SU-DHL-6 (cell line): ENCODE data around the gene TMEM231.
"Not testable (repeated sequence)": the region's sequence is repeated elsewhere in the genome, so short reads cannot be mapped to it uniquely, and the experiment has no call there.

Source experiments
- H2AFZ ChIP-seq: fragments of 200-600 bp; sonication (generic); 2 replicates; pipeline ENCODE4 v1.6.1; 2014; ENCODE audit warnings: low read depth, mild to moderate bottlenecking, moderate library complexity, mixed read lengths, antibody characterized with exemption, low read length; ENCODE audit not compliant: severe bottlenecking
- H3F3A ChIP-seq: fragments of 200-600 bp; shearing (Covaris generic); 2 replicates; pipeline ENCODE4 v1.6.0; 2016; ENCODE audit warnings: antibody characterized with exemption, mild to moderate bottlenecking; ENCODE audit not compliant: insufficient read depth
- H3K27ac ChIP-seq: fragments of 200-600 bp; sonication (generic); 2 replicates; pipeline ENCODE4 v1.5.1; 2016; ENCODE audit warnings: low read depth, mild to moderate bottlenecking, low read length, moderate library complexity, mixed read lengths
- H3K27me3 ChIP-seq: fragments of 200-600 bp; sonication (generic), shearing (Covaris generic); 2 replicates; pipeline ENCODE4 v1.6.0; 2014; ENCODE audit warnings: mild to moderate bottlenecking, low read length
- H3K36me3 ChIP-seq: fragments of 200-600 bp; sonication (generic); 2 replicates; pipeline ENCODE4 v1.6.1; 2014; ENCODE audit warnings: mild to moderate bottlenecking, low read length, mixed read lengths
- H3K4me2 ChIP-seq: fragments of 300-600, 200-600 bp; shearing (Covaris generic), sonication (generic); 2 replicates; pipeline ENCODE4 v1.6.0; 2014; ENCODE audit warnings: low read length, low read depth, mild to moderate bottlenecking; ENCODE audit not compliant: poor library complexity, severe bottlenecking
- H3K4me3 ChIP-seq: fragments of 200-600 bp; sonication (generic); 2 replicates; pipeline ENCODE4 v1.5.1; 2014; ENCODE audit warnings: antibody characterized with exemption, low read length, mild to moderate bottlenecking, mixed read lengths; ENCODE audit not compliant: insufficient read depth, poor library complexity, severe bottlenecking
- H3K79me2 ChIP-seq: fragments of 200-600 bp; sonication (generic); 2 replicates; pipeline ENCODE4 v1.6.1; 2014; ENCODE audit warnings: mild to moderate bottlenecking, low read length, moderate library complexity; ENCODE audit not compliant: insufficient read depth
- H3K9ac ChIP-seq: fragments of 200-600 bp; sonication (generic); 2 replicates; pipeline ENCODE4 v1.7.0; 2014; ENCODE audit warnings: mild to moderate bottlenecking, low read length
- H3K9me2 ChIP-seq: fragments of 200-600 bp; sonication (generic); replicated peaks from 2 replicates; pipeline ENCODE4 v1.6.1; 2014; ENCODE audit warnings: low read length; ENCODE audit not compliant: insufficient read depth
- H3K9me3 ChIP-seq: fragments of 200-600 bp; sonication (generic); 2 replicates; pipeline ENCODE4 v1.6.1; 2014; ENCODE audit warnings: low read length, mixed read lengths; ENCODE audit not compliant: insufficient read depth
- H4K20me1 ChIP-seq: fragments of 200-600 bp; sonication (generic); 2 replicates; pipeline ENCODE4 v1.6.1; 2014; ENCODE audit warnings: low read depth, mild to moderate bottlenecking, antibody characterized with exemption, low read length, moderate library complexity, mixed read lengths
- CTCF ChIP-seq: fragments of 200-600 bp; sonication (generic); IDR thresholded peaks from one replicate; pipeline ENCODE4 v1.5.1; 2017; ENCODE audit warnings: antibody characterized with exemption, mild to moderate bottlenecking, low read length, moderate library complexity; ENCODE audit not compliant: insufficient read depth, poor library complexity, severe bottlenecking
- EZH2phosphoT487 ChIP-seq: fragments of 200-600 bp; sonication (generic), shearing (Covaris generic); conservative IDR thresholded peaks from 2 replicates; pipeline ENCODE4 v1.6.1; 2018; ENCODE audit warnings: mild to moderate bottlenecking, antibody characterized with exemption, low read length, moderate library complexity, mixed read lengths

TMEM231 gene

GRCh38 chr16:75527825-75528299 lies 28.2 kb downstream of the TMEM231 start:
- no peaks in the 10 kb centered on the region for H3K9me2 ChIP-seq
- TF ChIP-seq CTCF (no peak), EZH2phosphoT487 (no peak)
- no peaks in the 10 kb centered on the region for H3K36me3 ChIP-seq
- H3K4me2 ChIP-seq, result no peak overlapping the region
- no peak overlapping the region for H3K4me3 ChIP-seq
- H3K27ac ChIP-seq, result no peak overlapping the region
- no peaks in the 10 kb centered on the region for H3K9me3 ChIP-seq
- H2AFZ ChIP-seq, result no peak overlapping the region
- no peaks in the 10 kb centered on the region for H4K20me1 ChIP-seq
- no peak overlapping the region for H3K9ac ChIP-seq
- no peaks in the 10 kb centered on the region for H3K27me3 ChIP-seq
- H3F3A ChIP-seq, result no peaks in the 10 kb centered on the region
- no peaks in the 10 kb centered on the region for H3K79me2 ChIP-seq

- H3K9me2 ChIP-seq, result no peaks in the 10 kb centered on the region
- no peak for TF ChIP-seq EZH2phosphoT487
- TF ChIP-seq CTCF, result no peak
- H3K36me3 ChIP-seq, result no peaks in the 10 kb centered on the region
- no peak overlapping the region for H3K4me2 ChIP-seq
- H3K27me3 ChIP-seq, result no peaks in the 10 kb centered on the region
- H3K27ac ChIP-seq, result no peak overlapping the region
- H4K20me1 ChIP-seq, result no peaks in the 10 kb centered on the region
- H3K4me3 ChIP-seq, result no peak overlapping the region
- H3K9ac ChIP-seq, result no peak overlapping the region
- H3K79me2 ChIP-seq, result no peaks in the 10 kb centered on the region
- H3K9me3 ChIP-seq, result no peaks in the 10 kb centered on the region
- no peaks in the 10 kb centered on the region for H3F3A ChIP-seq
- H2AFZ ChIP-seq, result no peak overlapping the region
These were observed 29.8 kb downstream of the TMEM231 start for GRCh38 chr16:75526032-75526790.

GRCh38 chr16:75519175-75519574 lies 36.9 kb downstream of the TMEM231 start:
- H3K4me3 ChIP-seq, result no peak overlapping the region

GRCh38 chr16:75516189-75516966 lies 39.7 kb downstream of the TMEM231 start:
- H4K20me1 ChIP-seq, H3K27me3 ChIP-seq, H3K9me3 ChIP-seq, H3K9me2 ChIP-seq, H3K36me3 ChIP-seq, H3K27ac ChIP-seq, H3F3A ChIP-seq, H3K79me2 ChIP-seq: not testable (repeated sequence)
- Histone ChIP-seq H3K4me2 (peak overlapping the region; percentile 63), H3K9ac (peak overlapping the region; percentile 78), H2AFZ (peak overlapping the region; percentile 97), H3K4me3 (peak overlapping the region; percentile 88)

More at GRCh38 chr16:75519175-75519574, 36.9 kb downstream of the TMEM231 start:
- no peak overlapping the region for H3K27ac ChIP-seq
- no peaks in the 10 kb centered on the region; the same call in 1 of the 2 replicates for H3F3A ChIP-seq
- H3K9me2 ChIP-seq, result no peaks in the 10 kb centered on the region
- no peaks in the 10 kb centered on the region for H3K9me3 ChIP-seq
- TF ChIP-seq CTCF, result no peak
- H3K36me3 ChIP-seq, result no peaks in the 10 kb centered on the region
- H2AFZ ChIP-seq, result no peak overlapping the region
- H4K20me1 ChIP-seq, result no peaks in the 10 kb centered on the region
- H3K9ac ChIP-seq, result no peak overlapping the region
- no peaks in the 10 kb centered on the region for H3K27me3 ChIP-seq
- no peak overlapping the region for H3K4me2 ChIP-seq
- no peaks in the 10 kb centered on the region for H3K79me2 ChIP-seq
